Fibroblast of lung (primary cell): Measurements from ENCODE around the gene NOL4L.

Experiments
- EZH2 ChIP-seq: IDR thresholded peaks from 2 replicates; pipeline ENCODE4 v1.5.1; 2012; ENCODE audit warnings: low read length, control low read depth, mild to moderate bottlenecking; ENCODE audit errors: missing control alignments
- TF ChIP-seq, protein P1 (sequence below), 2 donors: IDR thresholded peaks in 1 of 2; conservative IDR thresholded peaks in 1 of 2; 1 replicate in 1 of 2; 2 replicates in 1 of 2; pipeline ENCODE4 v1.5.1; 2011 to 2012; ENCODE audit warnings: low read length in 2 of 2, control low read depth in 1 of 2, inconsistent platforms in 1 of 2, low read depth in 1 of 2, mild to moderate bottlenecking in 1 of 2

DNA sequence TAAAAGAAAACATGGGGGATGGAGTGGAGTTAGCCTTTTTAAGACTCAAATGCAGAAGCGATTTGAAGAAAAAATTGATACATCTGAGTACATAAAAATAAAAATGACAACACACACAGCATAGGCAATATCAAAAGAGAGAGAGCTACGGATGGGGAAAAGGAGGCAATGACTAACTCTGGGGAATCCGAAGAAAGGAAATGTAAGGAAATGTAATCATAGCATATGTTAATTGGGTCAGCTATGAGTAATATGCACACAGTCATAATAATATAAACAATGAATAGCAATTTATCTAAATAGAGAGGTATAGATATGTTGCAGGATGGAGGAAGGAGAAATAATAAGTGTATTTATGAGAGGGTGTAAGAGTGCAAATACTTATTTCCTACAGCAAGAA lies 83.4 kb downstream of the NOL4L start:
- TF ChIP-seq, protein P1, sequence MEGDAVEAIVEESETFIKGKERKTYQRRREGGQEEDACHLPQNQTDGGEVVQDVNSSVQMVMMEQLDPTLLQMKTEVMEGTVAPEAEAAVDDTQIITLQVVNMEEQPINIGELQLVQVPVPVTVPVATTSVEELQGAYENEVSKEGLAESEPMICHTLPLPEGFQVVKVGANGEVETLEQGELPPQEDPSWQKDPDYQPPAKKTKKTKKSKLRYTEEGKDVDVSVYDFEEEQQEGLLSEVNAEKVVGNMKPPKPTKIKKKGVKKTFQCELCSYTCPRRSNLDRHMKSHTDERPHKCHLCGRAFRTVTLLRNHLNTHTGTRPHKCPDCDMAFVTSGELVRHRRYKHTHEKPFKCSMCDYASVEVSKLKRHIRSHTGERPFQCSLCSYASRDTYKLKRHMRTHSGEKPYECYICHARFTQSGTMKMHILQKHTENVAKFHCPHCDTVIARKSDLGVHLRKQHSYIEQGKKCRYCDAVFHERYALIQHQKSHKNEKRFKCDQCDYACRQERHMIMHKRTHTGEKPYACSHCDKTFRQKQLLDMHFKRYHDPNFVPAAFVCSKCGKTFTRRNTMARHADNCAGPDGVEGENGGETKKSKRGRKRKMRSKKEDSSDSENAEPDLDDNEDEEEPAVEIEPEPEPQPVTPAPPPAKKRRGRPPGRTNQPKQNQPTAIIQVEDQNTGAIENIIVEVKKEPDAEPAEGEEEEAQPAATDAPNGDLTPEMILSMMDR (conservative IDR thresholded peaks at IDR 0.05 in 1 of 2, IDR thresholded peaks at IDR 0.05 in 1 of 2; ENCODE audit: low read depth in 1 of 2, low read length in 2 of 2) = no peak
- TF ChIP-seq EZH2 = no peak
